ENCODE measurements around the gene MMD.

MMD gene

GRCh38 chr17:55442953-55443683 is 21.5 kb upstream of the MMD start:
- no peak overlapping the region for H3K4me3 ChIP-seq (ENCODE audit: low read depth, low read length)
- no peak for DNase-seq (ENCODE audit: low read depth)
- TF ChIP-seq CTCF (IDR thresholded peaks at IDR 0.05; ENCODE audit: low read depth, low read length, missing control alignments): no peak

- no peak for TF ChIP-seq CTCF (IDR thresholded peaks at IDR 0.05; ENCODE audit: low read depth, low read length, missing control alignments)
- DNase-seq (ENCODE audit: low read depth): no peak
- no peak overlapping the region for H3K4me3 ChIP-seq (ENCODE audit: low read depth, low read length)
These were observed 20.8 kb upstream of the MMD start for GRCh38 chr17:55442462-55442861.

GRCh38 chr17:55441544-55441943 is 19.9 kb upstream of the MMD start:
- no peak for TF ChIP-seq CTCF (IDR thresholded peaks at IDR 0.05; ENCODE audit: low read depth, low read length, missing control alignments)
- no peak overlapping the region for H3K4me3 ChIP-seq (ENCODE audit: low read depth, low read length)
- no peak for DNase-seq (ENCODE audit: low read depth)

- no peak for TF ChIP-seq CTCF (IDR thresholded peaks at IDR 0.05; ENCODE audit: low read depth, low read length, missing control alignments)
- DNase-seq (ENCODE audit: low read depth): no peak
- no peak overlapping the region for H3K4me3 ChIP-seq (ENCODE audit: low read depth, low read length)
These were observed 18.8 kb upstream of the MMD start for GRCh38 chr17:55440391-55440790.

GRCh38 chr17:55437159-55437605 is 15.5 kb upstream of the MMD start:
- peak; percentile 78 for DNase-seq (ENCODE audit: low read depth)
- H3K4me3 ChIP-seq (ENCODE audit: low read depth, low read length): peak overlapping the region; percentile 38; the same call in 1 of the 2 replicates
- TF ChIP-seq CTCF (IDR thresholded peaks at IDR 0.05; ENCODE audit: low read depth, low read length, missing control alignments): no peak

- no peak for DNase-seq (ENCODE audit: low read depth)
- TF ChIP-seq CTCF (IDR thresholded peaks at IDR 0.05; ENCODE audit: low read depth, low read length, missing control alignments): no peak
- H3K4me3 ChIP-seq (ENCODE audit: low read depth, low read length): peak overlapping the region; percentile 22; the same call in 1 of the 2 replicates
These were observed 14.9 kb upstream of the MMD start for GRCh38 chr17:55436224-55437158.

Measured in GM12864 (cell line).